BLaER1 (cell line): Measurements from ENCODE around the gene ST8SIA6.

Experiments used
- H3K27ac ChIP-seq: shearing (Covaris generic); formaldehyde crosslinking; 2 replicates; pipeline ENCODE4 v1.8.1; 2022
- H3K27me3 ChIP-seq: shearing (Covaris generic); formaldehyde crosslinking; 2 replicates; pipeline ENCODE4 v1.8.1; 2022
- H3K36me3 ChIP-seq: shearing (Covaris generic); formaldehyde crosslinking; 2 replicates; pipeline ENCODE4 v1.8.1; 2022
- H3K4me1 ChIP-seq: shearing (Covaris generic); formaldehyde crosslinking; 2 replicates; pipeline ENCODE4 v1.8.1; 2022
- H3K4me2 ChIP-seq: shearing (Covaris generic); formaldehyde crosslinking; 2 replicates; pipeline ENCODE4 v1.8.1; 2022
- H3K4me3 ChIP-seq: shearing (Covaris generic); formaldehyde crosslinking; 2 replicates; pipeline ENCODE4 v1.8.1; 2022
- H3K9ac ChIP-seq: shearing (Covaris generic); formaldehyde crosslinking; 2 replicates; pipeline ENCODE4 v1.8.1; 2022
- H3K9me3 ChIP-seq: shearing (Covaris generic); formaldehyde crosslinking; 2 replicates; pipeline ENCODE4 v1.8.1; 2022
- H4K20me1 ChIP-seq: shearing (Covaris generic); formaldehyde crosslinking; 2 replicates; pipeline ENCODE4 v1.8.1; 2022
- Cebpa-rat ChIP-seq: shearing (Covaris generic); IDR thresholded peaks from 2 replicates; pipeline ENCODE4 v1.8.1; 2022

The ST8SIA6 gene

GRCh38 chr10:17428351-17429097 is 25.9 kb downstream of the ST8SIA6 start:
- H3K4me2 ChIP-seq, result peak overlapping the region; percentile 90
- H4K20me1 ChIP-seq, result no peaks in the 10 kb centered on the region
- TF ChIP-seq Cebpa-rat, result no peak
- H3K4me1 ChIP-seq, result peaks cover 87% of the 10 kb centered on the region
- no peaks in the 10 kb centered on the region for H3K9me3 ChIP-seq
- peak overlapping the region; percentile 49 for H3K4me3 ChIP-seq
- peak overlapping the region; percentile 47 for H3K27ac ChIP-seq
- peak overlapping the region; percentile 23 for H3K9ac ChIP-seq
- no peaks in the 10 kb centered on the region for H3K27me3 ChIP-seq
- no peaks in the 10 kb centered on the region for H3K36me3 ChIP-seq

- H3K9ac ChIP-seq, result peak overlapping the region; percentile 23; the same call in 1 of the 2 replicates
- no peaks in the 10 kb centered on the region for H3K36me3 ChIP-seq
- no peaks in the 10 kb centered on the region for H3K9me3 ChIP-seq
- H3K27ac ChIP-seq, result peak overlapping the region; percentile 47
- H4K20me1 ChIP-seq, result no peaks in the 10 kb centered on the region
- H3K4me3 ChIP-seq, result peak overlapping the region; percentile 49
- peaks cover 94% of the 10 kb centered on the region for H3K4me1 ChIP-seq
- TF ChIP-seq Cebpa-rat, result no peak
- H3K27me3 ChIP-seq, result no peaks in the 10 kb centered on the region
- peak overlapping the region; percentile 90 for H3K4me2 ChIP-seq
Measured at GRCh38 chr10:17427666-17428350, 26.6 kb downstream of the ST8SIA6 start.

DNA sequence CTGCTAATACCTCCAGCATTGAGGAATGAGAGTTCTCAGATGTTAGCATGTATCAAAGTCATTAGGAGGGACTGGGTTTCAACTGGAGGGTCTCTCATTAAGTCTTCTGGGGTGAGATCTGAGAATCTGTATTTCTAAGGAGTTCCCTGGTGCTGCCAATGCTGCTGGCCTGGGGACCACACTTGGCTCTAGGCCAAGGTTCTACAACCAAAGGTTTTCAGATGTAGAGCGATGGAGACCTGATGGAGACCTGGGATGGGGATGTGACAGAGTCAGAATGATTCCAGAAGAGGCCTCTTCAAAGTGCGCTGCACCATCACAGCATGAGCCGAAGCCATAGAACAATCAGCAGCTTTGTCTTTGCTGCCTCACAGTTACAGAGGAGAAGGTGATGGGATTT is 27.2 kb downstream of the ST8SIA6 start:
- H3K36me3 ChIP-seq, result no peaks in the 10 kb centered on the region
- H3K4me3 ChIP-seq, result no peak overlapping the region
- H3K27ac ChIP-seq, result no peak overlapping the region
- no peak overlapping the region for H3K9ac ChIP-seq
- H3K4me2 ChIP-seq, result peak overlapping the region; percentile 90
- H3K9me3 ChIP-seq, result no peaks in the 10 kb centered on the region
- peaks cover 95% of the 10 kb centered on the region for H3K4me1 ChIP-seq
- no peaks in the 10 kb centered on the region for H4K20me1 ChIP-seq
- no peak for TF ChIP-seq Cebpa-rat
- no peaks in the 10 kb centered on the region for H3K27me3 ChIP-seq

DNA sequence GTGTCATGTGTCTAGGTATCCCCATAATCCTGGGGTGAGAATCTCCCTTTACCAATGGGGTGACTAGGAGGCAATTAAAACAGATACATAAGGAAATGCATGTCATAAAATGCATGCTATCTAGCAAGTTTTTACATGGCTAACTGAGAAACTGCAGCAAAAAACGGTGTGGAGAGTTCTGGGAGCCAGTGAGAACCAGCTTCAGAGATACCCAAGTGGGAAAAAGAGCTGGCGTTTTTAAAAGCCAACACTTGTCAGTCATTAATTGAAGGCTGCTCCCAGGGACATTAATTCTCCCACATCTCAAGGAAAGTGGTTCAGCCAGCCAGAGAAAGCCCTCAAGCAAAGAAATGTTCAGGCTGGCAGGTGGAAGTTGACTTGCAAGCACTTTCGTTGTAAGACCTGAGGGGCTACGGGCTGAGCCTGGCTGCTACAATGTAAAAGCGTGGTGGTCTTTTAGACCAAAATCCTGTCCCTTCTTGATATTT is 28.1 kb downstream of the ST8SIA6 start:
- H3K27me3 ChIP-seq, result no peaks in the 10 kb centered on the region
- no peak overlapping the region for H3K9ac ChIP-seq
- H3K9me3 ChIP-seq, result no peaks in the 10 kb centered on the region
- H3K4me1 ChIP-seq, result peaks cover 86% of the 10 kb centered on the region
- TF ChIP-seq Cebpa-rat, result no peak
- H3K4me2 ChIP-seq, result peak overlapping the region; percentile 90
- H3K27ac ChIP-seq, result no peak overlapping the region; the same call in 1 of the 2 replicates
- H3K36me3 ChIP-seq, result no peaks in the 10 kb centered on the region
- H3K4me3 ChIP-seq, result no peak overlapping the region
- no peaks in the 10 kb centered on the region for H4K20me1 ChIP-seq

DNA sequence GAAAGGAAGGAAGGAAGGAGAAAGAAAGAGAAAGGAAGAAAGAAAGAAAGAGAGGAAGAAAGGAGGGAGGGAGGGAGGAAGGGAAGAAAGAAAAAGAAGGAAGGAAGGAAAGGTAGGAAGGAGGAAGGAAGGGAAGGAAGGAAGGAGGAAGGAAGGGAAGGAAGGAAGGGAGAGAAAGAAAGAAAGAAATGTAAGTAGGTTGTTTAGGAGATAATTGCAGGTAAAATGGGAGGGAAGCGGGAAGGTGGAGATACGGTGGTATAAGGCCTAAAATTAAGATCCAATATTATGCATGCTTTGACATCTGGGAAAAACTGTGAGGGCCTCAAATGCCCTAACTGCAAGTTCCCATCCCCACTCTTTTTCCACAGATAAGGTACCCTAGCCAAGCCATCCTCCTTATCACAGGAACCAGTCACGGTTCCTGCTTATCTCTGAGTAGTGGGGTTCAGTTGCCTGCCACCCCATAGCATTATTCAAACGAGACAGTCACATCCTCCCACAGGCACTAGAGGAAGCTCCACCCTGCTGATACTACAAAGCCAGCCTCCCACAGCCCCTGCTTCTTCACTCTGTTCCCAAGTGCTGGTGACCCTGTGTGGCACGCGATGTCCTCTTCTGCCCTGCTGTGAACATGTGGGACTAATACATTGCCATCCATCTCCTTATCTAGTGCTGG is 28.7 kb downstream of the ST8SIA6 start:
- H3K4me3 ChIP-seq, result no peak overlapping the region
- H3K27ac ChIP-seq, result no peak overlapping the region; the same call in 1 of the 2 replicates
- TF ChIP-seq Cebpa-rat, result no peak
- peaks cover 80% of the 10 kb centered on the region for H3K4me1 ChIP-seq
- no peak overlapping the region for H3K9ac ChIP-seq
- no peaks in the 10 kb centered on the region for H3K9me3 ChIP-seq
- no peaks in the 10 kb centered on the region for H4K20me1 ChIP-seq
- H3K4me2 ChIP-seq, result peak overlapping the region; percentile 90
- H3K27me3 ChIP-seq, result no peaks in the 10 kb centered on the region
- no peaks in the 10 kb centered on the region for H3K36me3 ChIP-seq

- Histone ChIP-seq H3K36me3 (no peaks in the 10 kb centered on the region), H3K4me2 (peak overlapping the region; percentile 59)
Measured at GRCh38 chr10:17423632-17424186, 30.7 kb downstream of the ST8SIA6 start.

DNA sequence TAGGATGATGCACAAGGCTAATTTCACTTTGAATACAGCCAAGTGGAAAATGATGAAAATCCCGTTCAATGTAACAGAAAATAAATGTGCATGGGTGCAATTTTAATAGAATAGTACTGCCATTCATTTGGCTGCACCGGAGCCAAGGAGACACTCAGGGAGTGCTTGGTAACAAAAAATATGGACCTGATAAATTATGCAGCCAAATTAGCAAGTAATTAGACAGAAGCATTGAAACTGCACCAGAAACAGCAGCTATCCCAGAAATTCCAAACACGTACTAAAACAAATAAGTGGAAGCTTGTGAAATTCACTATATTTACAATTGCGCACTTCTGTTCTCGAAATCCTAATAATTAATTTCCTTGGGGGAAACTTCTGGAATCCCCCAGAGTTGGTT is 31.5 kb downstream of the ST8SIA6 start:
- Histone ChIP-seq H3K9me3 (peaks cover 6% of the 10 kb centered on the region; the same call in 1 of the 2 replicates), H3K9ac (no peak overlapping the region), H3K27ac (no peak overlapping the region), H4K20me1 (no peaks in the 10 kb centered on the region), H3K4me1 (peaks cover 52% of the 10 kb centered on the region), H3K27me3 (no peaks in the 10 kb centered on the region), H3K36me3 (no peaks in the 10 kb centered on the region), H3K4me2 (peak overlapping the region; percentile 59), H3K4me3 (no peak overlapping the region)
- no peak for TF ChIP-seq Cebpa-rat

More at GRCh38 chr10:17423632-17424186, 30.7 kb downstream of the ST8SIA6 start:
- Histone ChIP-seq H3K27ac (no peak overlapping the region), H3K4me3 (no peak overlapping the region), H3K9me3 (no peaks in the 10 kb centered on the region; the same call in 1 of the 2 replicates), H3K27me3 (no peaks in the 10 kb centered on the region), H3K4me1 (peaks cover 60% of the 10 kb centered on the region), H4K20me1 (no peaks in the 10 kb centered on the region), H3K9ac (no peak overlapping the region)
- 0 out of 2 replicates have a peak, but pooled peaks have one; percentile 29 for TF ChIP-seq Cebpa-rat

GRCh38 chr10:17418249-17418648 is 36.1 kb downstream of the ST8SIA6 start:
- H3K4me1 ChIP-seq, result peaks cover 6% of the 10 kb centered on the region
- no peak overlapping the region for H3K27ac ChIP-seq
- peaks cover 16% of the 10 kb centered on the region for H3K9me3 ChIP-seq
- no peaks in the 10 kb centered on the region for H4K20me1 ChIP-seq
- H3K36me3 ChIP-seq, result no peaks in the 10 kb centered on the region
- H3K27me3 ChIP-seq, result no peaks in the 10 kb centered on the region
- no peak for TF ChIP-seq Cebpa-rat
- no peak overlapping the region for H3K4me2 ChIP-seq
- H3K9ac ChIP-seq, result no peak overlapping the region
- no peak overlapping the region for H3K4me3 ChIP-seq

DNA sequence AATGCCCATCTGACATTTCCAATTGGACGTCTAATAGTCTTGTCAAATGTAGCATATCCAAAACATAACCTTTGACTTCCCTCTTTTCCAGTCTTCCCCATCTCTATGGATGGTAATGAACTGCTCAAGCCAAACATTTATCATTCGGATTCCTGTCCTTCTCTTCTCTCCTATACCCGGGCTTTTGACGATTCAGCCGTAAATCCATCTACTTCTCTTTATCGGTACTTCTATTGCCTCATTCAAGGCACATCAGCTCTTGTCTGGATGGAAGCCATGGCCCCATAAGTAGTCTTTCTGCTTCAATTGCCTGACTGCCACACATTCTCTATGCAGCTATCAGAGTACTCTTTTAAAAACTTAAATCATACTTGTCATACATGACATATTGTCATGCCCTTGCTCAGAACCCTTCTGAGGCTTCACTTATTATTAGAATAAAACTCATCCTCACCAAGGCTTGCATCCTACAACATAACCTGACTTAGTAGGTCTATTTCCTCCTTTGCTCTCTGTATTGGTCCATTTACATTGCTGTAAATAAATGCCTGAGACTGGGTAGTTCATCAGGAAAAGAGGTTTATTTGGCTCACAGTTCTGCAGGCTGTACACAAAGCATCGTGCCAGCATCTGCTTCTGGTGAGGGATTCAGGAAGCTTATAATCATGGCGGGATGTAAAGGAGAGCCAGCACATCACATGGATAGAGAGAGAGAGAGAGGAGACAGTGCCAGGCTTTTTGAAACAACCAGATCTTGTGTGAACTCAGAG is 37.8 kb downstream of the ST8SIA6 start:
- no peak overlapping the region for H3K9ac ChIP-seq
- H3K4me1 ChIP-seq, result no peaks in the 10 kb centered on the region
- no peak overlapping the region for H3K27ac ChIP-seq
- no peaks in the 10 kb centered on the region for H3K36me3 ChIP-seq
- no peaks in the 10 kb centered on the region for H3K27me3 ChIP-seq
- H3K4me2 ChIP-seq, result no peak overlapping the region
- H3K4me3 ChIP-seq, result no peak overlapping the region
- H4K20me1 ChIP-seq, result no peaks in the 10 kb centered on the region
- no peak for TF ChIP-seq Cebpa-rat
- peaks cover 16% of the 10 kb centered on the region for H3K9me3 ChIP-seq
